ENCODE measurements around the gene NDST3.
A peak's percentile ranks its signal among the peaks of the same experiment; 100 is the strongest.

The NDST3 gene

DNA sequence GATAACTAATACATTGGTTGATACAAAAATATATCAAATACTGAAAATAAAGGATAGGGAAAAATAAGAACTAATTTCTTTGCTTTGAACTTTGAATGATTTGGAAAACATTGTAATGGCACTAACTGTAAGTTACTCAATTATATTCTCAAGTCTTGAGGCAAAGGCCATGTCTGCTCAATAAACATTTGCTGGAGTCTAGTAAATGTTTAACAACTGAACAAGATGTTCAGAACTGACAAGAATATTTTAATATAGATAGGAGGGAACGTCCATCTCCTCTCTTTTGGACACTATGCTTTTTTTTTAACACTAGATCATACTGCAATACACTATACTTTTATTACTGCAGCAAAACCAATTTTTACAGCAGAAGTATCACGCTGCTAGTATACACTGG is 242.3 kb downstream of the NDST3 start:
- H3K4me1 ChIP-seq (ENCODE audit: control insufficient read depth, low read length) = peaks cover 43% of the 10 kb centered on the region
- H3F3A ChIP-seq (ENCODE audit: control insufficient read depth, insufficient read depth) = peaks cover 30% of the 10 kb centered on the region
- H3K4me3 ChIP-seq (ENCODE audit: low read length) = no peak overlapping the region
- H3K79me2 ChIP-seq (ENCODE audit: control insufficient read depth, low read length) = peaks cover 28% of the 10 kb centered on the region
- peaks cover 30% of the 10 kb centered on the region for H3K36me3 ChIP-seq (ENCODE audit: control insufficient read depth, low read length)
- H3K27ac ChIP-seq (ENCODE audit: low read depth, low read length) = no peak overlapping the region
- TF ChIP-seq, protein P1, sequence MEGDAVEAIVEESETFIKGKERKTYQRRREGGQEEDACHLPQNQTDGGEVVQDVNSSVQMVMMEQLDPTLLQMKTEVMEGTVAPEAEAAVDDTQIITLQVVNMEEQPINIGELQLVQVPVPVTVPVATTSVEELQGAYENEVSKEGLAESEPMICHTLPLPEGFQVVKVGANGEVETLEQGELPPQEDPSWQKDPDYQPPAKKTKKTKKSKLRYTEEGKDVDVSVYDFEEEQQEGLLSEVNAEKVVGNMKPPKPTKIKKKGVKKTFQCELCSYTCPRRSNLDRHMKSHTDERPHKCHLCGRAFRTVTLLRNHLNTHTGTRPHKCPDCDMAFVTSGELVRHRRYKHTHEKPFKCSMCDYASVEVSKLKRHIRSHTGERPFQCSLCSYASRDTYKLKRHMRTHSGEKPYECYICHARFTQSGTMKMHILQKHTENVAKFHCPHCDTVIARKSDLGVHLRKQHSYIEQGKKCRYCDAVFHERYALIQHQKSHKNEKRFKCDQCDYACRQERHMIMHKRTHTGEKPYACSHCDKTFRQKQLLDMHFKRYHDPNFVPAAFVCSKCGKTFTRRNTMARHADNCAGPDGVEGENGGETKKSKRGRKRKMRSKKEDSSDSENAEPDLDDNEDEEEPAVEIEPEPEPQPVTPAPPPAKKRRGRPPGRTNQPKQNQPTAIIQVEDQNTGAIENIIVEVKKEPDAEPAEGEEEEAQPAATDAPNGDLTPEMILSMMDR (IDR thresholded peaks at IDR 0.05; ENCODE audit: low read depth, low read length, poor library complexity, severe bottlenecking) = no peak
- no peaks in the 10 kb centered on the region for H3K9me3 ChIP-seq (ENCODE audit: control insufficient read depth, insufficient read depth, low read length)
- no peaks in the 10 kb centered on the region; the same call in 1 of the 2 replicates for H3K27me3 ChIP-seq (ENCODE audit: control insufficient read depth, low read length)
- H3K4me2 ChIP-seq (ENCODE audit: low read length) = peak overlapping the region; percentile 73
- H4K20me1 ChIP-seq (ENCODE audit: control insufficient read depth, insufficient read depth, low read depth, low read length) = 0 out of 2 replicates have a peak, but pooled peaks cover 9% of the 10 kb centered on the region
- H3K9me2 ChIP-seq (replicated peaks; ENCODE audit: control insufficient read depth, low read length) = no peaks in the 10 kb centered on the region

- peaks cover 36% of the 10 kb centered on the region for H3K36me3 ChIP-seq (ENCODE audit: control insufficient read depth, low read length)
- no peaks in the 10 kb centered on the region for H3K9me2 ChIP-seq (replicated peaks; ENCODE audit: control insufficient read depth, low read length)
- TF ChIP-seq, protein P1 (IDR thresholded peaks at IDR 0.05; ENCODE audit: low read depth, low read length, poor library complexity, severe bottlenecking) = no peak
- no peak for TF ChIP-seq EZH2phosphoT487 (IDR thresholded peaks at IDR 0.05; ENCODE audit: borderline replicate concordance, low read length)
- H3K79me2 ChIP-seq (ENCODE audit: control insufficient read depth, low read length) = peaks cover 28% of the 10 kb centered on the region
- H3F3A ChIP-seq (ENCODE audit: control insufficient read depth, insufficient read depth) = peaks cover 37% of the 10 kb centered on the region
- no peaks in the 10 kb centered on the region; the same call in 1 of the 2 replicates for H3K27me3 ChIP-seq (ENCODE audit: control insufficient read depth, low read length)
- H3K27ac ChIP-seq (ENCODE audit: low read depth, low read length) = no peak overlapping the region
- H3K4me1 ChIP-seq (ENCODE audit: control insufficient read depth, low read length) = peaks cover 49% of the 10 kb centered on the region
- H3K9me3 ChIP-seq (ENCODE audit: control insufficient read depth, insufficient read depth, low read length) = no peaks in the 10 kb centered on the region
- peak overlapping the region; percentile 73 for H3K4me2 ChIP-seq (ENCODE audit: low read length)
- H4K20me1 ChIP-seq (ENCODE audit: control insufficient read depth, insufficient read depth, low read depth, low read length) = 0 out of 2 replicates have a peak, but pooled peaks cover 9% of the 10 kb centered on the region
- H3K4me3 ChIP-seq (ENCODE audit: low read length) = peak overlapping the region; percentile 81
Observed at GRCh38 chr4:118277243-118277642, 243.0 kb downstream of the NDST3 start.

DNA sequence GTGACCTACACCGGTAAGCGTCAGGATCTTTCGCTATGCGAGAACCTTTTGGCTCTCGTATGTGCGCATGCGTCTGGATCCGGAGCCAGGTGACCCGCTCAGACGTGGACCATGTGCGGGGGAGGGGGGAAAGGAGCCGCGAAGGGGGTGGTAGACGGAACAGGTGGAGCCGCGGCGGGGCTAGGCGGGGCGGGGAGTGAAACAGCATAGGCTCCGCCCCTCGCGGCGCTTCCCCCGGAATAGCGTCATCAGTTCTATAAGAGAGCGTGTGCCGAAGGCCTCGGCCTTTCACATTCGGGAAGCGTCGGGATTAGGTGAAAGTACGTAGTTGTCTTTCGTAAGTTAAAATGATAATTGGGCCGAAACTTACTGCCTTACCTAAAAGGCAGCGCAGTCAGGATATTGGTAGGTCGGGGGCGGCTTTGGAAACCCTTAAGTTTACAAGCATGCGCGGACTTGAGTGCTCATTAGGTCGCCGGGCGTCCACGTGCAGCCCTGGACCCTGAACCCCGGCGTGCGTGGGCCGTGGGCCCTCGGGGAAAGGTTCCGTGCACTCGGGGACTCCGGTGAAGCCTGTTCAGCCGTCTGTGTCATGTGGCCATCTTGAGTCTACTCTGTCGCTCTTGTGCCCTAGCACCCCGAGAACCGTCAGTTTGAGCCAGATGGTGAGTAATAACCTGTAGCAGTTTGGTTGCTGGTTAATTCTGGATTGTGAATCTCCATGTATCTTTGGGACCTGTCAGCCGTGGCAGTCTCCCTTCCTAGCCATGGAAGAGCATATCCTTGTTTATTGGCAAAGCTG is 244.4 kb downstream of the NDST3 start:
- Histone ChIP-seq H3K4me3 (ENCODE audit: low read length) (peak overlapping the region; percentile 81), H3K36me3 (ENCODE audit: control insufficient read depth, low read length) (peaks cover 36% of the 10 kb centered on the region), H3K4me2 (ENCODE audit: low read length) (peak overlapping the region; percentile 73), H3K27me3 (ENCODE audit: control insufficient read depth, low read length) (no peaks in the 10 kb centered on the region; the same call in 1 of the 2 replicates), H3K9me3 (ENCODE audit: control insufficient read depth, insufficient read depth, low read length) (no peaks in the 10 kb centered on the region), H3F3A (ENCODE audit: control insufficient read depth, insufficient read depth) (peaks cover 51% of the 10 kb centered on the region), H3K4me1 (ENCODE audit: control insufficient read depth, low read length) (peaks cover 61% of the 10 kb centered on the region), H3K79me2 (ENCODE audit: control insufficient read depth, low read length) (peaks cover 28% of the 10 kb centered on the region), H3K9me2 (replicated peaks; ENCODE audit: control insufficient read depth, low read length) (no peaks in the 10 kb centered on the region), H3K27ac (ENCODE audit: low read depth, low read length) (peak overlapping the region; percentile 90), H4K20me1 (ENCODE audit: control insufficient read depth, insufficient read depth, low read depth, low read length) (0 out of 2 replicates have a peak, but pooled peaks cover 9% of the 10 kb centered on the region)
- TF ChIP-seq, protein P1 (IDR thresholded peaks at IDR 0.05; ENCODE audit: low read depth, low read length, poor library complexity, severe bottlenecking) = no peak
- no peak for TF ChIP-seq EZH2phosphoT487 (IDR thresholded peaks at IDR 0.05; ENCODE audit: borderline replicate concordance, low read length)
